Transverse colon (tissue), 4 donors: ENCODE data around the gene DCAF4L1. TPM values are rescaled to one million over a fixed set of nuclear protein-coding genes. Genes with fewer than 3 reads are reported as not detected.

Experiments
- DNase-seq: peaks from one replicate; pipeline ENCODE4 v3.0.0-alpha.2; 2019
- H3K27ac ChIP-seq, 4 donors: fragments of 200-600 bp; sonication (generic); 2 replicates each; pipeline ENCODE4 v1.5.1; 2016 to 2018; ENCODE audit warnings: inconsistent platforms in 4 of 4
- H3K27me3 ChIP-seq: fragments of 200-600 bp; sonication (generic); 2 replicates; pipeline ENCODE4 v1.5.1; 2017; ENCODE audit warnings: inconsistent platforms
- H3K36me3 ChIP-seq, 4 donors: fragments of 200-600 bp; sonication (generic); 2 replicates each; pipeline ENCODE4 v1.5.1; 2017 to 2019; ENCODE audit warnings: inconsistent platforms in 4 of 4
- H3K4me1 ChIP-seq, 4 donors: fragments of 200-600 bp; sonication (generic); 2 replicates each; pipeline ENCODE4 v1.5.1; 2017 to 2020; ENCODE audit warnings: inconsistent platforms in 4 of 4
- H3K4me3 ChIP-seq, 4 donors: fragments of 200-600 bp; sonication (generic); 1 replicate in 1 of 4; 2 replicates in 3 of 4; pipeline versions ENCODE4 v1.5.1 to v1.6.1; 2017 to 2019; ENCODE audit warnings: inconsistent platforms in 4 of 4
- H3K9me3 ChIP-seq, 2 donors: fragments of 200-600 bp; sonication (generic); 2 replicates each; pipeline ENCODE4 v1.5.1; 2017 to 2019; ENCODE audit warnings: inconsistent platforms in 2 of 2
- EP300 ChIP-seq: sonication (generic); formaldehyde crosslinking; IDR thresholded peaks from one replicate; pipeline ENCODE4 v1.6.1; 2017; ENCODE audit warnings: antibody characterized with exemption, low read depth
- POLR2A ChIP-seq: fragments of 450-650 bp; IDR thresholded peaks from one replicate; pipeline ENCODE4 v1.6.1; 2016; ENCODE audit warnings: antibody characterized with exemption, mild to moderate bottlenecking, moderate library complexity
- POLR2AphosphoS5 ChIP-seq, 3 donors: sonication (generic); formaldehyde crosslinking; IDR thresholded peaks; one replicate each; pipeline ENCODE4 v1.6.1; 2016; ENCODE audit warnings: antibody characterized with exemption in 3 of 3
- WGBS, 2 donors: methylation state at CpG; one replicate each; pipeline ENCODE4 v1.1.5; 2018; ENCODE audit warnings: low coverage in 1 of 2; 5-methylcytosine and 5-hydroxymethylcytosine counted together
- in situ Hi-C, 4 donors: fragments of 200-750 bp; cut with MboI; loops; one replicate each; pipeline versions ENCODE4 v1.15.0 to v1.15.1; 2017; ENCODE audit warnings: low sequenced_read_pairs in 3 of 4, low pct_ligation_motif_present in 1 of 4, low pct_unique_long_range_greater_than_20kb in 1 of 4
- intact Hi-C: fragments of 100-400 bp; cut with DNase I; formaldehyde crosslinking; loops from one replicate; pipeline ENCODE4 v1.15.1; 2023; ENCODE audit warnings: low total_unique reads
- total RNA-seq, 4 donors: library from RNA; depleted of rRNA; stranded (reverse); fragments of >200 nt; gene quantifications; one replicate each; pipeline ENCODE4 v1.1.0, GENCODE V29; 2016
- TF ChIP-seq, protein P1 (sequence below), 5 experiments: fragments of 200-600 bp in 3 of 5; fragments of 450-650 bp in 2 of 5; sonication (generic) in 3 of 5; IDR thresholded peaks; 1 replicate in 2 of 5; 2 replicates in 3 of 5; pipeline ENCODE4 v1.5.1; 2016 to 2017; ENCODE audit warnings: antibody characterized with exemption in 5 of 5, inconsistent platforms in 3 of 5, mild to moderate bottlenecking in 2 of 5, moderate library complexity in 1 of 5

Gene DCAF4L1
- total RNA-seq, 4 donors from 2014 or later, result 0.14 to 0.32 TPM; not detected in 2

DNA sequence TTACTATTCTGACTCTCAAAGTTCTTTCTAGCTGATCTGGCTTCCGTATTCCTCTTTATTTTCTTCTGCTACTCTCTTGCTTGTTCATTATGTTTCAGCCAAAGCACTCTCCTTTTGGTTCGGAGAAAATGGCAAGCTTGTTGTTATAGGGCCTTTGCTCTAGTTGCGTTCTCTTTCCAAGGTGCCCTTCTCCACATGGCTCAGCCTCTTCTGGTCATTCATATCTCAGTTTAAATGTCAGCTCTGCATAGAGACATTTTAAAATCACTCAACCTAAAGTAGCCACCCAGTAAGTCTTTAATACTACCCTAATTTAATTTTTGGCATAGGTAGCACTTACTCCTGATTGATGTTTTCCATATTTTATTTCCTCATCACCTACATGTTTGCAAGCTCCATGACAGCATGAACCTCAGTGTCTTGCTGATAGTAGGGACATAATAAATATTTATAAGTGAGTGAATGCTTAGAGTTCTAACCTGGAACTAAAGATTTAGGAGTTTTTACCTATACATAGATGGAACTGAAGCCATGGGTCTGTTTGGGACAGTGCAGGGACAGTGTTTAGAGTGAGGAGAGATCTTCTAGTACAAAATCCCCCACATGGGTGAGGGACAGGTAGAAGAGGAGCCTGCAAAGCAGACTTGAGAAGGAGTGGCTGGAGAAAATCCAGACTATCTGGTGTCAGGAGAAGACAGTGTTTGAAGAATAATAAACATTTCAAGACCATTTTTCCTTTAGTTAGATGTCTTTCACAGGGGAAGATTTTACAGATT is 26.6 kb downstream of the DCAF4L1 start:
- no peak overlapping the region for H3K27ac ChIP-seq
- H3K4me1 ChIP-seq, result peaks cover 0 to 7% (median 0%) of the 10 kb centered on the region in 4 donors
- H3K4me3 ChIP-seq, result no peak overlapping the region
- intact Hi-C loops, result no loop called here
- no peak for DNase-seq
- no peak for TF ChIP-seq EP300
- TF ChIP-seq, protein P1, sequence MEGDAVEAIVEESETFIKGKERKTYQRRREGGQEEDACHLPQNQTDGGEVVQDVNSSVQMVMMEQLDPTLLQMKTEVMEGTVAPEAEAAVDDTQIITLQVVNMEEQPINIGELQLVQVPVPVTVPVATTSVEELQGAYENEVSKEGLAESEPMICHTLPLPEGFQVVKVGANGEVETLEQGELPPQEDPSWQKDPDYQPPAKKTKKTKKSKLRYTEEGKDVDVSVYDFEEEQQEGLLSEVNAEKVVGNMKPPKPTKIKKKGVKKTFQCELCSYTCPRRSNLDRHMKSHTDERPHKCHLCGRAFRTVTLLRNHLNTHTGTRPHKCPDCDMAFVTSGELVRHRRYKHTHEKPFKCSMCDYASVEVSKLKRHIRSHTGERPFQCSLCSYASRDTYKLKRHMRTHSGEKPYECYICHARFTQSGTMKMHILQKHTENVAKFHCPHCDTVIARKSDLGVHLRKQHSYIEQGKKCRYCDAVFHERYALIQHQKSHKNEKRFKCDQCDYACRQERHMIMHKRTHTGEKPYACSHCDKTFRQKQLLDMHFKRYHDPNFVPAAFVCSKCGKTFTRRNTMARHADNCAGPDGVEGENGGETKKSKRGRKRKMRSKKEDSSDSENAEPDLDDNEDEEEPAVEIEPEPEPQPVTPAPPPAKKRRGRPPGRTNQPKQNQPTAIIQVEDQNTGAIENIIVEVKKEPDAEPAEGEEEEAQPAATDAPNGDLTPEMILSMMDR (IDR thresholded peaks at IDR 0.05), result no peak
- TF ChIP-seq POLR2A, result no peak
- no peak for TF ChIP-seq POLR2AphosphoS5 (IDR thresholded peaks at IDR 0.05)
- H3K27me3 ChIP-seq, result no peaks in the 10 kb centered on the region
- in situ Hi-C loops, result no loop called here
- H3K36me3 ChIP-seq, result peaks cover 0 to 7% (median 3%) of the 10 kb centered on the region in 4 donors
- no peaks in the 10 kb centered on the region for H3K9me3 ChIP-seq
- 98 to 100% methylated on average over 3 of the region's 3 CpGs for WGBS, 2 donors

DNA sequence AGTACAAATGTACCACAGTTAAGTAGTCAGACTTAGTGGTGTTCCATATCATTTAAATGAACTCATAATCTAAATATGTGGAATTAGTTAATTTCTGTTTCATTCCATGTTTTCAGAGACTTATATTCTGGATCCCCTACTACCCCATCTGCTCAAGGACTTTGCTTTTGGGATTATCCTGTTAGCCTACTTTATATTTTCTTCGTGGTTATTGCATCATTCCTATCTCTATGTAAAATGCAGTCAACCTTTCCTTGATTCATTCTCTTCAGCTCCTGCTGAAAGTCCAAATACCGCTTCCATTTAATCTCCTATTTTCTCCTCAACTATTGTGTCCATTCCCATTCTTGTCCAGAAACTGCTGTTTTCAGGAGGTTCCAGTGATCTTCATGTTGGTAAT is 33.9 kb downstream of the DCAF4L1 start:
- no peak for DNase-seq

DNA sequence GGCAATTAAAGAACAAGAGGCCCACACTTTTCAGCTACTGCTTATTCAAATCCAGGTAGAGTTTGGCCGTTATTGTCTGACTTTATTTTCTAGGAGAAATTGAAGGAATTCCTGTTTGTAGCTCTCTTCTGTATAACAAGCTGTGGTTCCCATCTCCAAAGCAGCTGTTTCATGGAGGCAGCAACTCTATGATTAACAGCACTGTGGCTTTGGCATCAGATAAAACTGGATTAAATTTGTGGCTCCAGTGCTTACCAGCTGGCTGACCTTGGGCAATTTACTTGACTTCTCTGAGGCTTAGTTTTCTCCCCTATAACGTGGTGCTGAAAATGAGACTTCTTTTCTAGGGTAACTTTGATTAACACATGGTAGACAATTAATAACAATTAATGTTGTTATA is 36.9 kb downstream of the DCAF4L1 start:
- intact Hi-C loops, result no loop called here

More for the DNA sequence above, 33.9 kb downstream of the DCAF4L1 start:
- Histone ChIP-seq H3K4me1 (peaks cover 0 to 3% (median 0%) of the 10 kb centered on the region in 4 donors), H3K9me3 (no peaks in the 10 kb centered on the region), H3K27me3 (no peaks in the 10 kb centered on the region), H3K36me3 (no peaks in the 10 kb centered on the region), H3K27ac (no peak overlapping the region), H3K4me3 (no peak overlapping the region)
- TF ChIP-seq, protein P1 (IDR thresholded peaks at IDR 0.05), result no peak
- no peak for TF ChIP-seq POLR2AphosphoS5 (IDR thresholded peaks at IDR 0.05)
- 95 to 98% methylated on average over 2 of the region's 2 CpGs for WGBS, 2 donors
- intact Hi-C loops, result no loop called here
- in situ Hi-C loops, result no loop called here

More for the DNA sequence above, 36.9 kb downstream of the DCAF4L1 start:
- Histone ChIP-seq H3K4me3 (no peak overlapping the region), H3K9me3 (no peaks in the 10 kb centered on the region), H3K27ac (no peak overlapping the region), H3K27me3 (no peaks in the 10 kb centered on the region), H3K36me3 (peaks cover 0 to 18% (median 5%) of the 10 kb centered on the region in 4 donors), H3K4me1 (peaks cover 0 to 3% (median 0%) of the 10 kb centered on the region in 4 donors)
- WGBS, 2 donors, result 83 to 92% methylated on average over 2 of the region's 2 CpGs
- DNase-seq, result no peak
- no peak for TF ChIP-seq POLR2AphosphoS5 (IDR thresholded peaks at IDR 0.05)
- no peak for TF ChIP-seq EP300
- TF ChIP-seq POLR2A, result no peak
- TF ChIP-seq, protein P1 (IDR thresholded peaks at IDR 0.05), result no peak
- in situ Hi-C loops, result no loop called here

Other genes starting within 250 kb of the DCAF4L1 start
- gene PHOX2B, start 233.0 kb upstream of the DCAF4L1 start, total RNA-seq, result 1 to 10 TPM in 2 of 4 donors, under 1 TPM in 2; 0.27 to 4.4 (median 1.1) TPM
- 10 to 100 TPM; 41.8 to 59.3 (median 54.9) TPM for gene TMEM33, start 46.3 kb upstream of the DCAF4L1 start, total RNA-seq
- gene SLC30A9, start 8.8 kb downstream of the DCAF4L1 start, total RNA-seq, result 10 to 100 TPM; 42.6 to 59.8 (median 47.9) TPM
- gene BEND4, start 170.9 kb downstream of the DCAF4L1 start, total RNA-seq, result 1 to 10 TPM in 2 of 4 donors, under 1 TPM in 2; 0.27 to 2.6 (median 1.2) TPM